KG1 (cell line): Measurements from ENCODE around the gene SMARCC2.
A peak's percentile ranks its signal among the peaks of the same experiment; 100 is the strongest.
"Not testable (repeated sequence)": the region's sequence is repeated elsewhere in the genome, so short reads cannot be mapped to it uniquely, and the experiment has no call there.

Source experiments
- DNase-seq: peaks from one replicate; lab custom pipeline; 2025; lab: John Stamatoyannopoulos, UW

The SMARCC2 gene

GRCh38 chr12:56208006-56208405 lies 18.7 kb upstream of the SMARCC2 start:
- no peak for DNase-seq

GRCh38 chr12:56206452-56207166 lies 17.3 kb upstream of the SMARCC2 start:
- no peak for DNase-seq

GRCh38 chr12:56205445-56205844 lies 16.2 kb upstream of the SMARCC2 start:
- no peak for DNase-seq

GRCh38 chr12:56204275-56204674 lies 15.0 kb upstream of the SMARCC2 start:
- DNase-seq = no peak

GRCh38 chr12:56202838-56203237 lies 13.6 kb upstream of the SMARCC2 start:
- no peak for DNase-seq

GRCh38 chr12:56202366-56202765 lies 13.1 kb upstream of the SMARCC2 start:
- no peak for DNase-seq

- DNase-seq = no peak
These were observed 9.6 kb upstream of the SMARCC2 start for GRCh38 chr12:56198836-56199235.

- no peak for DNase-seq
These were observed 8.8 kb upstream of the SMARCC2 start for GRCh38 chr12:56197921-56198635.

GRCh38 chr12:56196818-56197550 lies 7.7 kb upstream of the SMARCC2 start:
- not testable (repeated sequence) for DNase-seq

- DNase-seq = peak; percentile 31
These were observed 3.8 kb upstream of the SMARCC2 start for GRCh38 chr12:56193025-56193578.

- DNase-seq = no peak
These were observed 3.3 kb upstream of the SMARCC2 start for GRCh38 chr12:56192582-56192981.

- no peak for DNase-seq
These were observed 1.4 kb upstream of the SMARCC2 start for GRCh38 chr12:56190695-56191155.

GRCh38 chr12:56189918-56190694 lies 823 bp upstream of the SMARCC2 start:
- DNase-seq = no peak

GRCh38 chr12:56188778-56189098 lies 545 bp downstream of the SMARCC2 start:
- DNase-seq = no peak

- no peak for DNase-seq
These were observed 1.0 kb downstream of the SMARCC2 start for GRCh38 chr12:56188131-56188777.

GRCh38 chr12:56186957-56187356 lies 2.3 kb downstream of the SMARCC2 start:
- no peak for DNase-seq

- no peak for DNase-seq
These were observed 10.9 kb downstream of the SMARCC2 start for GRCh38 chr12:56178347-56178746.

GRCh38 chr12:56172839-56173238 lies 16.4 kb downstream of the SMARCC2 start:
- no peak for DNase-seq

- DNase-seq = no peak
These were observed 20.0 kb downstream of the SMARCC2 start for GRCh38 chr12:56169229-56169759.

GRCh38 chr12:56165369-56165768 lies 23.9 kb downstream of the SMARCC2 start:
- no peak for DNase-seq

GRCh38 chr12:56164345-56164729 lies 24.9 kb downstream of the SMARCC2 start:
- DNase-seq = no peak
